Measurements from ENCODE around the gene DUOXA1.
"Not testable (repeated sequence)": the region's sequence is repeated elsewhere in the genome, so short reads cannot be mapped to it uniquely, and the experiment has no call there.

DUOXA1 gene

GRCh38 chr15:45089712-45090373 is 39.8 kb downstream of the DUOXA1 start:
- no peak for DNase-seq (ENCODE audit: low read depth)

GRCh38 chr15:45088801-45089711 is 40.6 kb downstream of the DUOXA1 start:
- no peak for DNase-seq (ENCODE audit: low read depth)

- DNase-seq (ENCODE audit: low read depth), result no peak
Measured at GRCh38 chr15:45087513-45087912, 42.2 kb downstream of the DUOXA1 start.

GRCh38 chr15:45084163-45084562 is 45.5 kb downstream of the DUOXA1 start:
- no peak for DNase-seq (ENCODE audit: low read depth)

- DNase-seq (ENCODE audit: low read depth), result no peak
Measured at GRCh38 chr15:45083223-45083622, 46.5 kb downstream of the DUOXA1 start.

GRCh38 chr15:45082412-45082811 is 47.3 kb downstream of the DUOXA1 start:
- not testable (repeated sequence) for DNase-seq (ENCODE audit: low read depth)

GRCh38 chr15:45080593-45080992 is 49.1 kb downstream of the DUOXA1 start:
- not testable (repeated sequence) for DNase-seq (ENCODE audit: low read depth)

- not testable (repeated sequence) for DNase-seq (ENCODE audit: low read depth)
Measured at GRCh38 chr15:45079628-45080246, 49.9 kb downstream of the DUOXA1 start.

- DNase-seq (ENCODE audit: low read depth), result not testable (repeated sequence)
Measured at GRCh38 chr15:45079201-45079600, 50.5 kb downstream of the DUOXA1 start.

GRCh38 chr15:45077391-45077790 is 52.3 kb downstream of the DUOXA1 start:
- not testable (repeated sequence) for DNase-seq (ENCODE audit: low read depth)

- DNase-seq (ENCODE audit: low read depth), result not testable (repeated sequence)
Measured at GRCh38 chr15:45075440-45076320, 54.0 kb downstream of the DUOXA1 start.

- DNase-seq (ENCODE audit: low read depth), result not testable (repeated sequence)
Measured at GRCh38 chr15:45073602-45074001, 56.1 kb downstream of the DUOXA1 start.

- not testable (repeated sequence) for DNase-seq (ENCODE audit: low read depth)
Measured at GRCh38 chr15:45069942-45070360, 59.7 kb downstream of the DUOXA1 start.

All from activated T-helper 1 cell treated with Interleukin-2 at 50 U/mL for 16 hours (primary cell).